HG02623 (cell line): Measurements from ENCODE around the gene ARHGAP8.

ENCODE experiments used
- ATAC-seq: cut with Tn5 transposase; IDR thresholded peaks from one replicate; pipeline ENCODE4 v1.9.1; 2021; ENCODE audit warnings: moderate library complexity; ENCODE audit not compliant: unreplicated experiment

ARHGAP8 gene

GRCh38 chr22:44724859-44725258, 27.5 kb upstream of the ARHGAP8 start:
- ATAC-seq, result no peak

- no peak for ATAC-seq
These were observed 25.9 kb upstream of the ARHGAP8 start for GRCh38 chr22:44726439-44726838.

GRCh38 chr22:44727148-44727547, 25.2 kb upstream of the ARHGAP8 start:
- no peak for ATAC-seq

- ATAC-seq, result no peak
These were observed 24.7 kb upstream of the ARHGAP8 start for GRCh38 chr22:44727709-44728108.

- no peak for ATAC-seq
These were observed 23.5 kb upstream of the ARHGAP8 start for GRCh38 chr22:44728761-44729324.

GRCh38 chr22:44729391-44730021, 22.9 kb upstream of the ARHGAP8 start:
- no peak for ATAC-seq

GRCh38 chr22:44730022-44730393, 22.4 kb upstream of the ARHGAP8 start:
- ATAC-seq, result no peak

- ATAC-seq, result no peak
These were observed 21.7 kb upstream of the ARHGAP8 start for GRCh38 chr22:44730490-44731356.

- no peak for ATAC-seq
These were observed 20.9 kb upstream of the ARHGAP8 start for GRCh38 chr22:44731357-44731970.

GRCh38 chr22:44732017-44732561, 20.3 kb upstream of the ARHGAP8 start:
- ATAC-seq, result no peak

GRCh38 chr22:44732661-44733060, 19.7 kb upstream of the ARHGAP8 start:
- ATAC-seq, result no peak

GRCh38 chr22:44733426-44734106, 18.8 kb upstream of the ARHGAP8 start:
- no peak for ATAC-seq

- no peak for ATAC-seq
These were observed 18.1 kb upstream of the ARHGAP8 start for GRCh38 chr22:44734278-44734677.

GRCh38 chr22:44734801-44735517, 17.4 kb upstream of the ARHGAP8 start:
- no peak for ATAC-seq

- ATAC-seq, result no peak
These were observed 16.6 kb upstream of the ARHGAP8 start for GRCh38 chr22:44735518-44736428.

GRCh38 chr22:44736581-44737405, 15.6 kb upstream of the ARHGAP8 start:
- no peak for ATAC-seq

- ATAC-seq, result no peak
These were observed 14.7 kb upstream of the ARHGAP8 start for GRCh38 chr22:44737406-44738346.
